ENCODE results near the gene RPF1.

The RPF1 gene

DNA sequence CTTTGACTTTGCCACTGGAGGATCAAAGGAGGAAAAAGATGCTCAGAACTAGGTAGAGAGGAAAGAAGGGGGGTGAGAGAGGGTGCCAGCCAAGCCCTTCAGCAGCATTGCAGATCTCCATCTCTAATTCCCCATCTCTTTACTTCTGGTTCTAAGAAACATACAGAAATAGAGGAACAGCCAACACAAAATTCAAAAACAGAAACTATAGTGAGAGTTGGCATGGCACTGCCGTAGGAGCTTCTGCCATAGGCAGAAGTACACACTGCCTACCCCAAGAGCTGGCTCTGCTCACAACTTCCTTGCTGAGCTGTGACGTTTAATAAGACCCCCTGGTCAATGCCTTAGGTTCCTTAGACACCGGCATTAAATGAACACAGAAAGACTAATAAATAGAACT is 26.6 kb upstream of the RPF1 start:
- TF ChIP-seq, protein P1, sequence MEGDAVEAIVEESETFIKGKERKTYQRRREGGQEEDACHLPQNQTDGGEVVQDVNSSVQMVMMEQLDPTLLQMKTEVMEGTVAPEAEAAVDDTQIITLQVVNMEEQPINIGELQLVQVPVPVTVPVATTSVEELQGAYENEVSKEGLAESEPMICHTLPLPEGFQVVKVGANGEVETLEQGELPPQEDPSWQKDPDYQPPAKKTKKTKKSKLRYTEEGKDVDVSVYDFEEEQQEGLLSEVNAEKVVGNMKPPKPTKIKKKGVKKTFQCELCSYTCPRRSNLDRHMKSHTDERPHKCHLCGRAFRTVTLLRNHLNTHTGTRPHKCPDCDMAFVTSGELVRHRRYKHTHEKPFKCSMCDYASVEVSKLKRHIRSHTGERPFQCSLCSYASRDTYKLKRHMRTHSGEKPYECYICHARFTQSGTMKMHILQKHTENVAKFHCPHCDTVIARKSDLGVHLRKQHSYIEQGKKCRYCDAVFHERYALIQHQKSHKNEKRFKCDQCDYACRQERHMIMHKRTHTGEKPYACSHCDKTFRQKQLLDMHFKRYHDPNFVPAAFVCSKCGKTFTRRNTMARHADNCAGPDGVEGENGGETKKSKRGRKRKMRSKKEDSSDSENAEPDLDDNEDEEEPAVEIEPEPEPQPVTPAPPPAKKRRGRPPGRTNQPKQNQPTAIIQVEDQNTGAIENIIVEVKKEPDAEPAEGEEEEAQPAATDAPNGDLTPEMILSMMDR (IDR thresholded peaks at IDR 0.05; ENCODE audit: insufficient read depth, low read length, poor library complexity, severe bottlenecking), result no peak
- TF ChIP-seq EZH2phosphoT487 (conservative IDR thresholded peaks at IDR 0.05; ENCODE audit: low read length), result no peak
- Histone ChIP-seq H3K4me3 (ENCODE audit: insufficient read depth, low read length, poor library complexity, severe bottlenecking) (no peak overlapping the region), H3K9me2 (replicated peaks; ENCODE audit: insufficient read depth, low read length) (no peaks in the 10 kb centered on the region), H3K9ac (ENCODE audit: low read length) (no peak overlapping the region), H3F3A (ENCODE audit: insufficient read depth) (no peaks in the 10 kb centered on the region), H2AFZ (ENCODE audit: low read depth, low read length, severe bottlenecking) (no peak overlapping the region), H4K20me1 (ENCODE audit: low read depth, low read length) (no peaks in the 10 kb centered on the region), H3K9me3 (ENCODE audit: insufficient read depth, low read length) (no peaks in the 10 kb centered on the region), H3K4me2 (ENCODE audit: low read depth, low read length, poor library complexity, severe bottlenecking) (no peak overlapping the region), H3K36me3 (ENCODE audit: low read length) (no peaks in the 10 kb centered on the region), H3K79me2 (ENCODE audit: insufficient read depth, low read length) (no peaks in the 10 kb centered on the region), H3K27me3 (ENCODE audit: low read length) (0 out of 2 replicates have a peak, but pooled peaks cover 3% of the 10 kb centered on the region), H3K27ac (ENCODE audit: low read depth, low read length) (no peak overlapping the region)

DNA sequence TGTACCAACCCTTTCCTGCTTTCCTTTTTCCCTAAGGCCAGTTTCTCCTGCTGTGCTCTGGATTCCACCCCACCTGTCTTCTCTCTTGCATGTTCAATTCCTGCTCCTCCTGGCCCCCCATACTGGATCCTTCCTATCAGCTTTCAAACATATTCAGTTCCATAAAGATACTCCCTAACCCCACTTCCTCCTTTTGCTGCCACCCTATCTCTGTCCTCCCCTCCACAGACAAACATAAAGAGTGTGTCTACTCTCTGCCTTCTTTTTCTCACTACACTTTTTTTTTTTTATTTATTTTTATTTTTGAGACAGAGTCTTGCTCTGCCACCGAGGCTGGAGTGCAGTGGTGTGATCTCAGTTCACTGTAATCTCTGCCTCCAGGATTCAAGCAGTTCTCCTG is 16.9 kb upstream of the RPF1 start:
- Histone ChIP-seq H3K4me2 (ENCODE audit: low read depth, low read length, poor library complexity, severe bottlenecking) (no peak overlapping the region), H3K9me3 (ENCODE audit: insufficient read depth, low read length) (no peaks in the 10 kb centered on the region), H3K36me3 (ENCODE audit: low read length) (no peaks in the 10 kb centered on the region), H3K27me3 (ENCODE audit: low read length) (no peaks in the 10 kb centered on the region), H2AFZ (ENCODE audit: low read depth, low read length, severe bottlenecking) (no peak overlapping the region), H3K27ac (ENCODE audit: low read depth, low read length) (no peak overlapping the region), H3K79me2 (ENCODE audit: insufficient read depth, low read length) (no peaks in the 10 kb centered on the region), H3K4me3 (ENCODE audit: insufficient read depth, low read length, poor library complexity, severe bottlenecking) (no peak overlapping the region), H3K9ac (ENCODE audit: low read length) (no peak overlapping the region), H3F3A (ENCODE audit: insufficient read depth) (no peaks in the 10 kb centered on the region), H3K9me2 (replicated peaks; ENCODE audit: insufficient read depth, low read length) (no peaks in the 10 kb centered on the region), H4K20me1 (ENCODE audit: low read depth, low read length) (no peaks in the 10 kb centered on the region)
- TF ChIP-seq, protein P1 (IDR thresholded peaks at IDR 0.05; ENCODE audit: insufficient read depth, low read length, poor library complexity, severe bottlenecking), result no peak
- no peak for TF ChIP-seq EZH2phosphoT487 (conservative IDR thresholded peaks at IDR 0.05; ENCODE audit: low read length)

DNA sequence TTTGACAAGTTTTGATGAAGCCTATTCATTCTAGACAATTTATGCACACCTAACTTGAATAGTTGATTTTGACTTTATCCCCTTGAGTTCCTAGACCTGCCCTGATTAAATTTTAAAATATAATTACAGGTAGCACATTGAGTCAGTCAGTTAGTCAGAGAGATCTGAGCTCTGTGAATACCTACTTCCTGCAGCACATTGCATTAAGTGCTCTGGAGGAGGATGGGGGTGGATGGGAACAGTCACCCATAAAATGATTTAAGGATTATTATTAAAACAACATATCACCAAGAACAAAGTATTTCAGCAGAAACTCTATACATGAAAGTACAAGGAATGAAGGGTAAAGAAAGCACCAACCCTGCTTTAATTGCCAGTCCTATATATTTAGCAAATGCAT is 11.8 kb upstream of the RPF1 start:
- Histone ChIP-seq H3F3A (ENCODE audit: insufficient read depth) (no peaks in the 10 kb centered on the region), H3K9me2 (replicated peaks; ENCODE audit: insufficient read depth, low read length) (no peaks in the 10 kb centered on the region), H3K4me3 (ENCODE audit: insufficient read depth, low read length, poor library complexity, severe bottlenecking) (no peak overlapping the region), H3K9me3 (ENCODE audit: insufficient read depth, low read length) (no peaks in the 10 kb centered on the region), H3K27me3 (ENCODE audit: low read length) (no peaks in the 10 kb centered on the region), H2AFZ (ENCODE audit: low read depth, low read length, severe bottlenecking) (no peak overlapping the region), H3K36me3 (ENCODE audit: low read length) (no peaks in the 10 kb centered on the region), H3K9ac (ENCODE audit: low read length) (no peak overlapping the region), H3K79me2 (ENCODE audit: insufficient read depth, low read length) (no peaks in the 10 kb centered on the region), H3K4me2 (ENCODE audit: low read depth, low read length, poor library complexity, severe bottlenecking) (no peak overlapping the region), H4K20me1 (ENCODE audit: low read depth, low read length) (no peaks in the 10 kb centered on the region), H3K27ac (ENCODE audit: low read depth, low read length) (no peak overlapping the region)
- TF ChIP-seq EZH2phosphoT487 (conservative IDR thresholded peaks at IDR 0.05; ENCODE audit: low read length), result no peak
- TF ChIP-seq, protein P1 (IDR thresholded peaks at IDR 0.05; ENCODE audit: insufficient read depth, low read length, poor library complexity, severe bottlenecking), result no peak

All from SU-DHL-6 (cell line).